Ishikawa (cell line): ENCODE results near the gene CACNG5.

ENCODE experiments used
- CEBPB ChIP-seq: IDR thresholded peaks from 2 replicates; pipeline ENCODE4 v1.6.1; 2012
- EP300 ChIP-seq: IDR thresholded peaks from 2 replicates; pipeline ENCODE4 v1.6.1; 2012; ENCODE audit warnings: borderline replicate concordance
- REST ChIP-seq: IDR thresholded peaks from 2 replicates; pipeline ENCODE4 v1.6.1; 2012; ENCODE audit warnings: low read depth, mild to moderate bottlenecking
- TAF1 ChIP-seq: IDR thresholded peaks from 2 replicates; pipeline ENCODE4 v1.6.1; 2012; ENCODE audit warnings: low read depth, mild to moderate bottlenecking
- USF1 ChIP-seq: IDR thresholded peaks from 2 replicates; pipeline ENCODE4 v1.6.1; 2012
- YY1 ChIP-seq: IDR thresholded peaks from 2 replicates; pipeline ENCODE4 v1.6.1; 2012; ENCODE audit warnings: low read depth

GRCh38 chr17:66893863-66894262, 58.9 kb downstream of the CACNG5 start:
- TF ChIP-seq EP300 (no peak), REST (no peak), CEBPB (no peak), USF1 (no peak), TAF1 (no peak), YY1 (no peak)
